Measurements from ENCODE around the gene IMPG1.
"Not testable (repeated sequence)": the region's sequence is repeated elsewhere in the genome, so short reads cannot be mapped to it uniquely, and the experiment has no call there.

IMPG1 gene

DNA sequence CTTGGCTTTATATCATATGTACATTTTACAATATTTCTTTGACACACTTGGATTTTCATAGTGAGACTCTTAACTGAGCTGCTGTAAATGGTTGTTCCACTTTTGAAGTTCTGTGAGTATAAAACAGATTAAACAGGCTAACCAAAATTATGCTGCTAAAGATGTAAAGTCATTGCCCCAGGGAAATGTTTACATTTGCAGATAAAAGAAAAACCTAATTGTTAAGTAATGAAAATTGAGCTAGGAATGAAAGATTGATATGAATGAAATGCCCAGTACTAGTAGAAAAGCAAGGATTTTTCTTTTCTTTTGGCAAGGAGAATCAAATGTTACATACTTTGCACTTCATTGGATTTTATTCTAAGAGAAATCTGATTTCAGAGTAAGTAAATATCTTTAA, 159.4 kb downstream of the IMPG1 start:
- TF ChIP-seq CTCF (IDR thresholded peaks at IDR 0.05), result no peak
- H3K27me3 ChIP-seq, result no peaks in the 10 kb centered on the region

DNA sequence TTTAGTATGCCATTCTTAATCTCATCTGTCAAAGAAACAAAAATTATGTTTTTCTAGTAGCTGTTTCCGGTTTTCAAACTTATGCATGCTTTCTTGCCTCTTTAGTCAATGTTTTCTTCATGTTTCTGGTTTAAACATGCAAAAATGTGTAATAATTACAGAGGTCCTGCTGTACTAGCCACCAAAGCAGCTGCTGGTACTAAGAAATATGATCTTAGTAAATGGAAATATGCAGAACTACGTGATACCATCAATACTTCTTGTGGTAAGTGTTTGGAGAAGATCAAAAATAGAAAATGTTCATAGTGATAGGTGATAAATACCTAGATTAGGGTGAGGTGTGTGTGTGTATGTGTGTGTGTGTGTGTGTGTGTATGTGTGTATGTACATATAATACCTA, 165.0 kb downstream of the IMPG1 start:
- Histone ChIP-seq H3K27me3 (no peaks in the 10 kb centered on the region), H3K4me3 (ENCODE audit: low read depth in 1 of 2, low read length in 1 of 2) (no peak overlapping the region), H3K36me3 (no peaks in the 10 kb centered on the region), H3K27ac (no peak overlapping the region), H3K9me3 (no peaks in the 10 kb centered on the region), H3K4me1 (ENCODE audit: control insufficient read depth in 1 of 2, insufficient read depth in 1 of 2, low read depth in 1 of 2, low read length in 1 of 2) (no peaks in the 10 kb centered on the region)
- no peak for TF ChIP-seq CTCF (IDR thresholded peaks at IDR 0.05)

More for the DNA sequence above, 159.4 kb downstream of the IMPG1 start:
- H3K4me1 ChIP-seq (ENCODE audit: control insufficient read depth in 1 of 2, insufficient read depth in 1 of 2, low read depth in 1 of 2, low read length in 1 of 2), result no peaks in the 10 kb centered on the region
- no peaks in the 10 kb centered on the region for H3K9me3 ChIP-seq
- H3K27ac ChIP-seq, result no peak overlapping the region
- H3K4me3 ChIP-seq (ENCODE audit: low read depth in 1 of 2, low read length in 1 of 2), result no peak overlapping the region
- H3K36me3 ChIP-seq, result no peaks in the 10 kb centered on the region

GRCh38 chr6:75906871-75907270, 165.6 kb downstream of the IMPG1 start:
- H3K27ac ChIP-seq, result no peak overlapping the region
- H3K27me3 ChIP-seq, result no peaks in the 10 kb centered on the region
- no peaks in the 10 kb centered on the region for H3K9me3 ChIP-seq
- no peaks in the 10 kb centered on the region for H3K36me3 ChIP-seq
- no peak overlapping the region for H3K4me3 ChIP-seq (ENCODE audit: low read depth in 1 of 2, low read length in 1 of 2)
- H3K4me1 ChIP-seq (ENCODE audit: control insufficient read depth in 1 of 2, insufficient read depth in 1 of 2, low read depth in 1 of 2, low read length in 1 of 2), result no peaks in the 10 kb centered on the region
- TF ChIP-seq CTCF (IDR thresholded peaks at IDR 0.05), result no peak

- H3K27me3 ChIP-seq; H3K36me3 ChIP-seq; H3K27ac ChIP-seq; H3K9me3 ChIP-seq; H3K4me3 ChIP-seq (ENCODE audit: low read depth in 1 of 2, low read length in 1 of 2); H3K4me1 ChIP-seq (ENCODE audit: control insufficient read depth in 1 of 2, insufficient read depth in 1 of 2, low read depth in 1 of 2, low read length in 1 of 2): not testable (repeated sequence)
These were observed 167.3 kb downstream of the IMPG1 start for GRCh38 chr6:75905129-75905528.

- H3K27me3 ChIP-seq; H3K4me3 ChIP-seq (ENCODE audit: low read depth in 1 of 2, low read length in 1 of 2); H3K36me3 ChIP-seq; H3K9me3 ChIP-seq; H3K4me1 ChIP-seq (ENCODE audit: control insufficient read depth in 1 of 2, insufficient read depth in 1 of 2, low read depth in 1 of 2, low read length in 1 of 2); H3K27ac ChIP-seq: not testable (repeated sequence)
These were observed 172.2 kb downstream of the IMPG1 start for GRCh38 chr6:75900216-75900615.

- no peaks in the 10 kb centered on the region for H3K27me3 ChIP-seq
- H3K4me3 ChIP-seq (ENCODE audit: low read depth in 1 of 2, low read length in 1 of 2), result no peak overlapping the region
- H3K27ac ChIP-seq, result no peak overlapping the region
- H3K9me3 ChIP-seq, result no peaks in the 10 kb centered on the region
- H3K36me3 ChIP-seq, result no peaks in the 10 kb centered on the region
- H3K4me1 ChIP-seq (ENCODE audit: control insufficient read depth in 1 of 2, insufficient read depth in 1 of 2, low read depth in 1 of 2, low read length in 1 of 2), result no peaks in the 10 kb centered on the region
- no peak for TF ChIP-seq CTCF (IDR thresholded peaks at IDR 0.05)
These were observed 175.9 kb downstream of the IMPG1 start for GRCh38 chr6:75896526-75896925.

DNA sequence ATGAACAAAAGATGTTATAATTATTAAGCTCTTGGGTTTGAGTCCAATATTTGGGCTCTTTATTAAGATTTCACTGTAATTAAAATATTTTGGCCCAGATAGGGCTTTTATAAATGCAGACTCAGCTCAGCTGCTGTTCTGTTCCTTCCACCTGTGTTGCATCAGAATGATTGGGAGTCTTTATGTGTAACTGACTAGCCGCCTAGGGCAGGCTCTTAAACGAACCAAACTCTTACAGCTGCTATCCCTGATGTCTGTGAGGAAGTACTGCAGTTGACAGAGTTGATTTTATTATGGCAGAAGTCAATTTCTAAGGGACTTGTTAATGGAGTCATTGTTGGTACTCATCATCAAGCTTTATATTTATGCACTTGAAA, 178.7 kb downstream of the IMPG1 start:
- TF ChIP-seq CTCF (IDR thresholded peaks at IDR 0.05), result no peak
- no peaks in the 10 kb centered on the region for H3K4me1 ChIP-seq (ENCODE audit: control insufficient read depth in 1 of 2, insufficient read depth in 1 of 2, low read depth in 1 of 2, low read length in 1 of 2)
- H3K27ac ChIP-seq, result no peak overlapping the region
- no peaks in the 10 kb centered on the region for H3K27me3 ChIP-seq
- H3K4me3 ChIP-seq (ENCODE audit: low read depth in 1 of 2, low read length in 1 of 2), result no peak overlapping the region
- no peaks in the 10 kb centered on the region for H3K9me3 ChIP-seq
- no peaks in the 10 kb centered on the region for H3K36me3 ChIP-seq

Measured in neutrophil (primary cell).